GM19025 (cell line): ENCODE data around the gene MCM7.
A peak's percentile ranks its signal among the peaks of the same experiment; 100 is the strongest.

Experiments
- ATAC-seq: cut with Tn5 transposase; IDR thresholded peaks from one replicate; pipeline ENCODE4 v1.9.1; 2021; ENCODE audit warnings: mild to moderate bottlenecking, low read depth, moderate library complexity; ENCODE audit not compliant: unreplicated experiment

Gene MCM7

GRCh38 chr7:100075418-100075817 is 25.8 kb downstream of the MCM7 start:
- no peak for ATAC-seq

GRCh38 chr7:100074841-100075240 is 26.4 kb downstream of the MCM7 start:
- no peak for ATAC-seq

- ATAC-seq, result no peak
These were observed 28.7 kb downstream of the MCM7 start for GRCh38 chr7:100072462-100072861.

- ATAC-seq, result no peak
These were observed 30.0 kb downstream of the MCM7 start for GRCh38 chr7:100071018-100071723.

- ATAC-seq, result no peak
These were observed 31.2 kb downstream of the MCM7 start for GRCh38 chr7:100069991-100070390.

- ATAC-seq, result no peak
These were observed 34.2 kb downstream of the MCM7 start for GRCh38 chr7:100066953-100067352.

- ATAC-seq, result no peak
These were observed 35.6 kb downstream of the MCM7 start for GRCh38 chr7:100065452-100066186.

- no peak for ATAC-seq
These were observed 37.0 kb downstream of the MCM7 start for GRCh38 chr7:100064162-100064561.

GRCh38 chr7:100063376-100063775 is 37.8 kb downstream of the MCM7 start:
- ATAC-seq, result no peak

GRCh38 chr7:100061518-100062193 is 39.5 kb downstream of the MCM7 start:
- ATAC-seq, result no peak

- ATAC-seq, result no peak
These were observed 41.9 kb downstream of the MCM7 start for GRCh38 chr7:100059251-100059739.

- no peak for ATAC-seq
These were observed 44.2 kb downstream of the MCM7 start for GRCh38 chr7:100057006-100057405.

- ATAC-seq, result no peak
These were observed 48.0 kb downstream of the MCM7 start for GRCh38 chr7:100053215-100053614.

GRCh38 chr7:100051611-100052010 is 49.6 kb downstream of the MCM7 start:
- no peak for ATAC-seq

- ATAC-seq, result peak; percentile 94
These were observed 51.5 kb downstream of the MCM7 start, which contains the start of gene ZSCAN21 for GRCh38 chr7:100049441-100050291. TSS of gene ZSCAN21 (plus strand) at chr7:100049774. CDS start at chr7:100057007, 7,233 bp downstream.

GRCh38 chr7:100048680-100049079 is 52.5 kb downstream of the MCM7 start:
- no peak for ATAC-seq

- no peak for ATAC-seq
These were observed 56.5 kb downstream of the MCM7 start for GRCh38 chr7:100044718-100045117.
